ENCODE measurements around the gene EDN2. TPM values are rescaled to one million over a fixed set of nuclear protein-coding genes. Genes with fewer than 3 reads are reported as not detected.

EDN2 gene
- total and polyA plus RNA-seq, 2 of the 8 experiments (the other 6 are each of a cell fraction or from before 2014, with no cell fraction given) = 0.32 to 0.39 TPM

DNA sequence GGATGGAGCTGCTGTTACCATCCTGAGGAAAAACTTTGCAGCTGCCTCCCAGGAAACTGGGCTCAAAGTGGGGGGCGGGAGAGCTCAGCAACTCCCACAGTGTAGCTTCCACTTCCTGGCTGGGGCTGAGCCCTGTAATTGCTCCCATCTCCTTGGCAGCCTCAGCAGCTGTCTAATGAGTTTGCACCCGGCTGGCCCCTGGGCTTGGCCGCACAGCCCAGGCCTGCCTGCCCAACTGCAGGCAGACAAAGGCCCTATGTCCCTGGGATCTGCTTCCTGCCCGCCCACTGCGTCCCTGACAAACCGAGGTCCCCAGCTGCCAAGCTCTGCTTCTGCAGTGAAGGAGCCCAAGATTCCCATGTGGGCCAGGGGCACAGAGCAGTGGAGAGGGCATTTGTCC, 30.1 kb downstream of the EDN2 start (continued):
- no peak for TF ChIP-seq RBBP5 (IDR thresholded peaks at IDR 0.05; ENCODE audit: borderline replicate concordance, low read depth, low read length)
- no peak for TF ChIP-seq ZNF274 (IDR thresholded peaks at IDR 0.05; ENCODE audit: borderline replicate concordance, extremely low read depth, low read length)
- no peak for TF ChIP-seq NRF1 (IDR thresholded peaks at IDR 0.05; ENCODE audit: low read depth, low read length)
- TF ChIP-seq ASH2L (IDR thresholded peaks at IDR 0.05; ENCODE audit: low read length) = no peak
- no peak for TF ChIP-seq MAX (IDR thresholded peaks at IDR 0.05)
